ENCODE results near the gene CLASRP. TPM values are rescaled to one million over a fixed set of nuclear protein-coding genes. Genes with fewer than 3 reads are reported as not detected.

The CLASRP gene
- total RNA-seq, 1 donor from 2014 or later = 111 TPM

- no peak for DNase-seq (ENCODE audit: extremely low spot score, unreplicated experiment)
- Mint-ChIP-seq H3K4me1 (ENCODE audit: unreplicated experiment) (peaks cover under 1% of the 10 kb centered on the region), H3K27ac (no peak overlapping the region), H3K9me3 (no peaks in the 10 kb centered on the region), H3K4me3 (no peak overlapping the region), H3K27me3 (no peaks in the 10 kb centered on the region), H3K36me3 (no peaks in the 10 kb centered on the region)
- no peak for TF ChIP-seq CTCF (conservative IDR thresholded peaks at IDR 0.05)
Observed at GRCh38 chr19:45011959-45012358, 26.9 kb upstream of the CLASRP start.

- H3K9me3 Mint-ChIP-seq = no peaks in the 10 kb centered on the region
- no peak for DNase-seq (ENCODE audit: extremely low spot score, unreplicated experiment)
- H3K27me3 Mint-ChIP-seq = no peaks in the 10 kb centered on the region
- TF ChIP-seq CTCF (conservative IDR thresholded peaks at IDR 0.05) = peak; percentile 78
- H3K36me3 Mint-ChIP-seq = no peaks in the 10 kb centered on the region
- peaks cover 3% of the 10 kb centered on the region for H3K4me1 Mint-ChIP-seq (ENCODE audit: unreplicated experiment)
- H3K4me3 Mint-ChIP-seq = no peak overlapping the region
- H3K27ac Mint-ChIP-seq = peak overlapping the region; percentile 48
Observed at GRCh38 chr19:45016388-45017314, 22.2 kb upstream of the CLASRP start.

GRCh38 chr19:45019187-45019586 lies 19.7 kb upstream of the CLASRP start:
- Mint-ChIP-seq H3K27ac (no peak overlapping the region), H3K9me3 (no peaks in the 10 kb centered on the region)
- TF ChIP-seq CTCF (conservative IDR thresholded peaks at IDR 0.05) = no peak

GRCh38 chr19:45020071-45020470 lies 18.8 kb upstream of the CLASRP start:
- TF ChIP-seq CTCF (conservative IDR thresholded peaks at IDR 0.05) = no peak
- Mint-ChIP-seq H3K9me3 (no peaks in the 10 kb centered on the region), H3K36me3 (no peaks in the 10 kb centered on the region), H3K4me1 (ENCODE audit: unreplicated experiment) (peaks cover 3% of the 10 kb centered on the region), H3K27me3 (no peaks in the 10 kb centered on the region), H3K4me3 (no peak overlapping the region), H3K27ac (no peak overlapping the region)
- DNase-seq (ENCODE audit: extremely low spot score, unreplicated experiment) = no peak

More at GRCh38 chr19:45019187-45019586, 19.7 kb upstream of the CLASRP start:
- H3K4me3 Mint-ChIP-seq = no peak overlapping the region
- H3K36me3 Mint-ChIP-seq = no peaks in the 10 kb centered on the region
- H3K27me3 Mint-ChIP-seq = no peaks in the 10 kb centered on the region
- DNase-seq (ENCODE audit: extremely low spot score, unreplicated experiment) = no peak
- H3K4me1 Mint-ChIP-seq (ENCODE audit: unreplicated experiment) = peaks cover 3% of the 10 kb centered on the region

GRCh38 chr19:45021971-45022370 lies 16.9 kb upstream of the CLASRP start:
- H3K27me3 Mint-ChIP-seq = no peaks in the 10 kb centered on the region
- no peak for TF ChIP-seq CTCF (conservative IDR thresholded peaks at IDR 0.05)
- H3K27ac Mint-ChIP-seq = no peak overlapping the region
- peaks cover 2% of the 10 kb centered on the region for H3K4me1 Mint-ChIP-seq (ENCODE audit: unreplicated experiment)
- DNase-seq (ENCODE audit: extremely low spot score, unreplicated experiment) = no peak
- no peaks in the 10 kb centered on the region for H3K9me3 Mint-ChIP-seq
- no peaks in the 10 kb centered on the region for H3K36me3 Mint-ChIP-seq
- no peak overlapping the region for H3K4me3 Mint-ChIP-seq
